ENCODE data around the gene NFASC.

The NFASC gene

GRCh38 chr1:204915861-204916495 lies 45.3 kb downstream of the NFASC start:
- in situ Hi-C loops (cut with HindIII; ENCODE audit: low pct_ligation_motif_present, low sequenced_read_pairs) = no loop called here
- H3K27ac ChIP-seq = no peak overlapping the region
- no peaks in the 10 kb centered on the region for H3K27me3 ChIP-seq (replicated peaks)
- no peaks in the 10 kb centered on the region for H3K36me3 ChIP-seq (replicated peaks)
- TF ChIP-seq CTCF (IDR thresholded peaks at IDR 0.05; ENCODE audit: low read depth, low read length, missing control alignments) = no peak
- H3K4me3 ChIP-seq (ENCODE audit: low read depth, low read length) = no peak overlapping the region
- no peak for DNase-seq

- TF ChIP-seq CTCF (IDR thresholded peaks at IDR 0.05; ENCODE audit: low read depth, low read length, missing control alignments) = no peak
- Histone ChIP-seq H3K27ac (no peak overlapping the region), H3K4me3 (ENCODE audit: low read depth, low read length) (no peak overlapping the region), H3K36me3 (replicated peaks) (no peaks in the 10 kb centered on the region), H3K27me3 (replicated peaks) (no peaks in the 10 kb centered on the region)
- in situ Hi-C loops (cut with HindIII; ENCODE audit: low pct_ligation_motif_present, low sequenced_read_pairs) = no loop called here
- no peak for DNase-seq
Observed at GRCh38 chr1:204917802-204918201, 47.1 kb downstream of the NFASC start.

GRCh38 chr1:204920511-204920910 lies 49.8 kb downstream of the NFASC start:
- no peak for TF ChIP-seq CTCF (IDR thresholded peaks at IDR 0.05; ENCODE audit: low read depth, low read length, missing control alignments)
- in situ Hi-C loops (cut with HindIII; ENCODE audit: low pct_ligation_motif_present, low sequenced_read_pairs) = no loop called here
- no peak overlapping the region for H3K4me3 ChIP-seq (ENCODE audit: low read depth, low read length)

GRCh38 chr1:204920967-204921366 lies 50.3 kb downstream of the NFASC start:
- no peaks in the 10 kb centered on the region for H3K36me3 ChIP-seq (replicated peaks)
- no peak for DNase-seq
- no peak overlapping the region for H3K27ac ChIP-seq
- H3K27me3 ChIP-seq (replicated peaks) = peaks cover 1% of the 10 kb centered on the region
- no peak overlapping the region for H3K4me3 ChIP-seq (ENCODE audit: low read depth, low read length)
- no peak for TF ChIP-seq CTCF (IDR thresholded peaks at IDR 0.05; ENCODE audit: low read depth, low read length, missing control alignments)
- in situ Hi-C loops (cut with HindIII; ENCODE audit: low pct_ligation_motif_present, low sequenced_read_pairs) = no loop called here

More at GRCh38 chr1:204920511-204920910, 49.8 kb downstream of the NFASC start:
- DNase-seq = no peak
- peaks cover under 1% of the 10 kb centered on the region for H3K27me3 ChIP-seq (replicated peaks)
- no peak overlapping the region for H3K27ac ChIP-seq
- H3K36me3 ChIP-seq (replicated peaks) = no peaks in the 10 kb centered on the region

- H3K36me3 ChIP-seq (replicated peaks) = no peaks in the 10 kb centered on the region
- in situ Hi-C loops (cut with HindIII; ENCODE audit: low pct_ligation_motif_present, low sequenced_read_pairs) = no loop called here
- no peak for TF ChIP-seq CTCF (IDR thresholded peaks at IDR 0.05; ENCODE audit: low read depth, low read length, missing control alignments)
- no peak for DNase-seq
- no peak overlapping the region for H3K4me3 ChIP-seq (ENCODE audit: low read depth, low read length)
- peaks cover 1% of the 10 kb centered on the region for H3K27me3 ChIP-seq (replicated peaks)
- H3K27ac ChIP-seq = no peak overlapping the region
Observed at GRCh38 chr1:204921855-204922516, 51.3 kb downstream of the NFASC start.

All from brain microvascular endothelial cell (primary cell).